SKM-1 (cell line): ENCODE measurements around the gene CTSZ.
"Not testable (repeated sequence)": the region's sequence is repeated elsewhere in the genome, so short reads cannot be mapped to it uniquely, and the experiment has no call there.

Experiments used
- DNase-seq: peaks from one replicate; lab custom pipeline; 2025; ENCODE audit not compliant: unreplicated experiment; lab: John Stamatoyannopoulos, UW

CTSZ gene

DNA sequence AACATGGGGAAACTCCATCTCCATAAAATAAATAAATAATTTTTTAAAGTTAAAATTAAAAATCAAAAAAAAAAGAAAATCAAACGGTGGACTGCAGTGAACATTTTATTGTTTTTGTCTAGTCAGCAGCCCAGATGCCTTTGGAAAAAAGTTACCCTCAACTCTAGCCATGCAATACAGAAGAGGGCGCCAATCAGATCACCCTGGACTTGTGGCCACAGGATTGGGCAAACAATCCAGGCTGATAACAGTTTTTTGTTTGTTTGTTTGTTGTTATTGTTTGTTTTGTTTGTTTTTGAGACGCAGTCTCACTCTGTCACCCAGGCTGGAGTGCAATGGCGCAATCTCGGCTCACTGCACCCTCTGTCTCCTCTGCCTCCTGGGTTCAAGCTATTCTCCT lies 56.5 kb downstream of the CTSZ start:
- no peak for DNase-seq

GRCh38 chr20:58947797-58948388 lies 59.2 kb downstream of the CTSZ start:
- not testable (repeated sequence) for DNase-seq

- peak; percentile 6 for DNase-seq
Observed at GRCh38 chr20:58945965-58946631, 61.0 kb downstream of the CTSZ start.
